Measurements from ENCODE around the gene ZDHHC23. TPM values are rescaled to one million over a fixed set of nuclear protein-coding genes. Genes with fewer than 3 reads are reported as not detected.

ZDHHC23 gene
- total and polyA plus RNA-seq, 9 donors: 0.68 to 1.2 (median 0.88) TPM

GRCh38 chr3:113983544-113983943 lies 35.7 kb downstream of the ZDHHC23 start:
- no peaks in the 10 kb centered on the region for H3K9me3 ChIP-seq (replicated peaks; ENCODE audit: control insufficient read depth, low read depth, low read length)
- no CpG with 5 or more reads among the region's 3 CpGs for WGBS (ENCODE audit: insufficient coverage)
- no peaks in the 10 kb centered on the region for H3K36me3 ChIP-seq (ENCODE audit: control insufficient read depth, insufficient read depth, low read length)
- H3K27me3 ChIP-seq (ENCODE audit: control insufficient read depth, insufficient read depth, low read length): no peaks in the 10 kb centered on the region
- DNase-seq: no peak
- H3K4me3 ChIP-seq (ENCODE audit: low read length): no peak overlapping the region
- no peaks in the 10 kb centered on the region for H3K4me1 ChIP-seq (ENCODE audit: control insufficient read depth, insufficient read depth, low read length)
- no peak overlapping the region for H3K27ac ChIP-seq (ENCODE audit: low read length)

- 56% methylated on average over 3 of the region's 4 CpGs for WGBS (ENCODE audit: insufficient coverage)
Observed at GRCh38 chr3:113985541-113985940, 37.7 kb downstream of the ZDHHC23 start.

GRCh38 chr3:114005481-114005880 lies 57.7 kb downstream of the ZDHHC23 start:
- DNase-seq: peak; percentile 1
- no peaks in the 10 kb centered on the region for H3K27me3 ChIP-seq (ENCODE audit: control insufficient read depth, insufficient read depth, low read length)
- no peaks in the 10 kb centered on the region for H3K4me1 ChIP-seq (ENCODE audit: control insufficient read depth, insufficient read depth, low read length)
- no peak overlapping the region for H3K27ac ChIP-seq (ENCODE audit: low read length)
- H3K9me3 ChIP-seq (replicated peaks; ENCODE audit: control insufficient read depth, low read depth, low read length): no peaks in the 10 kb centered on the region
- no peak overlapping the region for H3K4me3 ChIP-seq (ENCODE audit: low read length)
- H3K36me3 ChIP-seq (ENCODE audit: control insufficient read depth, insufficient read depth, low read length): peaks cover 6% of the 10 kb centered on the region
- WGBS (ENCODE audit: insufficient coverage): 92% methylated on average over 5 of the region's 5 CpGs

More at GRCh38 chr3:113985541-113985940, 37.7 kb downstream of the ZDHHC23 start:
- Histone ChIP-seq H3K27ac (ENCODE audit: low read length) (no peak overlapping the region), H3K9me3 (replicated peaks; ENCODE audit: control insufficient read depth, low read depth, low read length) (no peaks in the 10 kb centered on the region), H3K36me3 (ENCODE audit: control insufficient read depth, insufficient read depth, low read length) (no peaks in the 10 kb centered on the region), H3K4me1 (ENCODE audit: control insufficient read depth, insufficient read depth, low read length) (no peaks in the 10 kb centered on the region), H3K4me3 (ENCODE audit: low read length) (no peak overlapping the region), H3K27me3 (ENCODE audit: control insufficient read depth, insufficient read depth, low read length) (no peaks in the 10 kb centered on the region)
- DNase-seq: peak; percentile 11

- DNase-seq: no peak
- Histone ChIP-seq H3K4me1 (ENCODE audit: control insufficient read depth, insufficient read depth, low read length) (no peaks in the 10 kb centered on the region), H3K4me3 (ENCODE audit: low read length) (no peak overlapping the region), H3K27me3 (ENCODE audit: control insufficient read depth, insufficient read depth, low read length) (no peaks in the 10 kb centered on the region), H3K27ac (ENCODE audit: low read length) (no peak overlapping the region), H3K36me3 (ENCODE audit: control insufficient read depth, insufficient read depth, low read length) (no peaks in the 10 kb centered on the region), H3K9me3 (replicated peaks; ENCODE audit: control insufficient read depth, low read depth, low read length) (no peaks in the 10 kb centered on the region)
- no CpG with 5 or more reads among the region's 2 CpGs for WGBS (ENCODE audit: insufficient coverage)
Observed at GRCh38 chr3:114011059-114011797, 63.4 kb downstream of the ZDHHC23 start.

Other genes with a start within 250 kb of the ZDHHC23 start
- 122 TPM for gene NAA50, start 201.8 kb upstream of the ZDHHC23 start, total RNA-seq
- 100 to 1,000 TPM; 112 to 188 (median 164) TPM for gene NAA50, start 201.8 kb upstream of the ZDHHC23 start, polyA plus RNA-seq (ENCODE audit: insufficient read depth in 1 of 8, insufficient read length in 8 of 8, low replicate concordance in 1 of 8)
- gene ATP6V1A, start 201.0 kb upstream of the ZDHHC23 start, total RNA-seq: 20.3 TPM
- 10 to 100 TPM; 13.5 to 22.4 (median 15.3) TPM for gene ATP6V1A, start 201.0 kb upstream of the ZDHHC23 start, polyA plus RNA-seq (ENCODE audit: insufficient read depth in 1 of 8, insufficient read length in 8 of 8, low replicate concordance in 1 of 8)
- 1.3 TPM for gene GRAMD1C, start 109.2 kb upstream of the ZDHHC23 start, total RNA-seq
- 1 to 10 TPM; 1.1 to 3.1 (median 1.5) TPM for gene GRAMD1C, start 109.2 kb upstream of the ZDHHC23 start, polyA plus RNA-seq (ENCODE audit: insufficient read depth in 1 of 8, insufficient read length in 8 of 8, low replicate concordance in 1 of 8)
- gene CCDC191, start 108.5 kb downstream of the ZDHHC23 start, total RNA-seq: 2.3 TPM
- 1 to 10 TPM; 2.8 to 5.1 (median 3.5) TPM for gene CCDC191, start 108.5 kb downstream of the ZDHHC23 start, polyA plus RNA-seq (ENCODE audit: insufficient read depth in 1 of 8, insufficient read length in 8 of 8, low replicate concordance in 1 of 8)
- gene QTRT2, start 108.7 kb downstream of the ZDHHC23 start, total RNA-seq: 16.6 TPM
- gene QTRT2, start 108.7 kb downstream of the ZDHHC23 start, polyA plus RNA-seq (ENCODE audit: insufficient read depth in 1 of 8, insufficient read length in 8 of 8, low replicate concordance in 1 of 8): 10 to 100 TPM in 6 of 8 donors, 1 to 10 TPM in 2; 9.3 to 15.7 (median 10.8) TPM
- gene DRD3, start 231.0 kb downstream of the ZDHHC23 start, total RNA-seq: not detected
- gene DRD3, start 231.0 kb downstream of the ZDHHC23 start, polyA plus RNA-seq (ENCODE audit: insufficient read depth in 1 of 8, insufficient read length in 8 of 8, low replicate concordance in 1 of 8): under 1 TPM in 1 of 8 donors, not detected in 7; 0.10 TPM